ENCODE results near the gene LINGO1.

The LINGO1 gene

GRCh38 chr15:77631745-77632533, 773 bp downstream of the LINGO1 start:
- no peak for DNase-seq (ENCODE audit: low read depth)

DNA sequence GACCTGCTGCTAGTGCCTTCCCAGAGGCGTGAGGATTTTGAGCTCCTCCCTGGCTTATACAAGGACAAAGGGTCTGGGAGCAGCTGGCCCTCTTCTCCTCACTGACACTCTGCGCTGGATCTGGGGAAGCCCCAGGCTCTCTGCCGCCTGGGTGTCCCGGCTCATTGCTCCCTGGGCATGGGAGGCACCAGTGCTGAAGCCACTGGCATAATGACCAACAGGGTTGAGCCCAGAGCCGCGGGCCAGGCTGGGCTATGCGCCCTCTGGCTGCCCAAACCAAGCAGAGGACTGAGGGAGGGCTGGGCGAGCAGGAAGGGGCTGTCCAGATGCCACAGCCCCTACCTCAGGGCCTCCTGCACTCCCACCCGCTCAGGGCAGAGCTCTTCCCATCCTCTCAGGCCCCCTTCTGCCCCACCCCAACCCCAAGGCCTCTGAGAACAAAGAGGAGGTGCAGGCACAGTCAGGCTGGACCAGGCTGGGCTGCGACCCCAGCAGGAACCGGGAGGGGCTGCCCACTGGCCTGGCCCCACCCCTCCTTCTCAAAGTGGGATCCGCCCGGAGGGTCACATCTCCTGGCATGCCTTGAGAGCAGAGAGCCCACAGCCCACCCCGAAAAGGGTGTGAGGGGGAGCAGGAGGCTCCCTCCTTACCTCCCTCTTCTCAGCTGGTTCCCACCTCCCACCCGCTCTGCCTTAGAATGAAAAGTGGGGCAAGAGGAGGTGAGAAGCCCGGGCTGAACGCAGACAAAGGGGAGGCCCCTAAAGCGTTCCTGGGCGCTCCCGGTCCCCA, 1.6 kb downstream of the LINGO1 start:
- DNase-seq (ENCODE audit: low read depth), result no peak

- DNase-seq (ENCODE audit: low read depth), result no peak
Observed at GRCh38 chr15:77630056-77630455, 2.7 kb downstream of the LINGO1 start.

DNA sequence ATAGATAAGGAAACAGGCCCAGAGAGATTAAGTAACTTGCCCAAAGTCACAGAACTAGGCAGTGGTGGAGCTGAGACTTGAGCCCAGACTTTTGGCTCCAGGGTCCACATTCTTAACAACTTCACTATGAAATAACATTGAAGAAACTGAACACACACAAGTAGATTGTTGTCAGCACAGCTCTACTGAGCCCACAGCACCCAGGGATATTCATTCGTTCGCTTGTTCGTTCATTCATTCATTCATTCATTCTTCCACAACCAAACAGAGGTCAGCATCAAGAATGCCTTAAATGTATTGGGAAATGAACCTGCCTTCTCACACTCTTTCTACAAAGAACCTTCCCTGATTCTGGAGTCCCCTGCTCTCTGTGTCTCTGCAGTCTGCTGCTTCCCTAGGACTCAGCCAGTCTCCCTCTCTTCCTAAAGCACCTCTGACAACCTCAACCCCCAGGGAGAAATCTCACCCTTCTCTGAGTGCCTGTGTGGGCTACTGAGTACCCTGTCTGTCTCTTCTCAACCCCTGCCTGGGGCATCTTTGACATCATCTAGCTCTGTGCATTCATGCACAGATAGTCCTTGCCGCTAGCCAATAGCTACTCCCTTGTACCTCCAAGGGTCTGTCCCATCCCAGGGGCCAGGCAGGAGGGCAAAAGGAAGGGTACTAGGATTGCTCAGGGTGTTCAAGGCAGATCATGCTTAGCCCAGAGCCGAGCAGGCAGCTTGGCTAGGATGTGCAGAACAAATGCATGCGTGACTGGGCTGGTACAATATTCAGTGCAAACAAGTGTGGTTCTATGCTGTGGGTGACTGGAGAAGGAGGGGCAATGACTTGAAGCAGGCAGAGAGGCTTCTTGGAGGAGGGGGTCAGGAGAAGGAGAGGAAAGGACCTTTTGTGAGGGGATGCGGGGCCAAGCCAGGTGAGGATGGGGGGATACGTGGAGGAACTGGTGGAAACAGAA, 3.4 kb downstream of the LINGO1 start:
- DNase-seq (ENCODE audit: low read depth), result no peak

DNA sequence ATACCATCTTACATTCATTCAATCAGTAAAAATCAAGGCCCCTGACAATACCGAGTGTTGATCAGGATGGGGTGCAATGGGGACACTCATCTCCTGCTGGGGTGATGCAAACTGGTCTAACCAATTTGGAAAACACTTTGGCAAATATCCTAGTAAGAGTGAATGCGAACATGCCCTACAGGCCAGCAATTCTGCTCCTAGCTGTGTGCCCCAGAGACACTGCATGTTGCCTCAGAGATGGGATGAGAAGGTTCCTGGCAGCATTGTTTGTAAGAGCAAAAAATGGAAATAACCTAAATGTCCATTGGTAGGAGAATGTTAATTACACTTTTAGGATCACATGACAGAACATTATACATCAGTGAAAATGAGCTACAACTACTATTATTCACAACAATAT, 4.7 kb downstream of the LINGO1 start:
- DNase-seq (ENCODE audit: low read depth), result no peak

- DNase-seq (ENCODE audit: low read depth), result no peak
Observed at GRCh38 chr15:77627581-77627980, 5.1 kb downstream of the LINGO1 start.

- DNase-seq (ENCODE audit: low read depth), result no peak
Observed at GRCh38 chr15:77627067-77627466, 5.6 kb downstream of the LINGO1 start.

DNA sequence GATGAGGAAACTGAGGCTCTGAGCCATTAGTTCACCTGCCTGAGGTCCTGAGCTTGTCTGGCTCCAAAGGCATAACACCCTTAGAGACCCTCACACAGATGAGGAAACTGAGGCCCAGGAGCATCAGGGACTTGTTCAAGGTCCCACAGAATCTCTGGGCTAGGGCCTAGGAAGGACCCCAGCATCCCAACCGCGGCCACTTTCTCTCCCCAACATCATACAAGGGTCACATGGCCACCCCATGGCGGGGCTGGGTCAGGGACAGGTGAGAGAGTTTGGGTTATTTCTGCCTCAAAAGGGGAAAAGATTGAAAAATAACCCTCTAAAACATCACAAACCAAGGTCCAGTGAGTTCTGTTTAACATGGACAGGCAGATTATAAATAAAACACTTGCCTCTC, 6.7 kb downstream of the LINGO1 start:
- DNase-seq (ENCODE audit: low read depth), result no peak

DNA sequence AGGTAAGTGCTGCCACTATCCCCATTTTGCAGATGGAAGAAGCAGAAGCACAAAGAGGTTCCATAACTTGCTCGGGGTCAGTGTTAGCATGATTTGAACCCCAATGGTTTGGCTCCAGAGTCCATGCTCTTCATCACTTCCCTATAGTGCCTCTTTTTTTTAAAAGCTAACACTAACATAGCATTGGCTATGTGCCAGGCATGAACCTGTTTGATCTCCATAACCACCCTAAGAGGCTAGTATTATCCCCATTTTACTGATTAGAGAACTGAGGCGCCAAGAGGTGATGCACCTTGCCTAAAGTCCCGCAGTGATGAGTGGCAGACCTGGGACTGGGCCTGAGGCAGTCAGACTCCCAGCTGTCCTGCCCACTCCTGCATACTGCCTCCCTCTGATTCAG, 7.3 kb downstream of the LINGO1 start:
- no peak for DNase-seq (ENCODE audit: low read depth)

GRCh38 chr15:77624868-77625267, 7.8 kb downstream of the LINGO1 start:
- no peak for DNase-seq (ENCODE audit: low read depth)

GRCh38 chr15:77623755-77624524, 8.8 kb downstream of the LINGO1 start:
- DNase-seq (ENCODE audit: low read depth), result no peak

DNA sequence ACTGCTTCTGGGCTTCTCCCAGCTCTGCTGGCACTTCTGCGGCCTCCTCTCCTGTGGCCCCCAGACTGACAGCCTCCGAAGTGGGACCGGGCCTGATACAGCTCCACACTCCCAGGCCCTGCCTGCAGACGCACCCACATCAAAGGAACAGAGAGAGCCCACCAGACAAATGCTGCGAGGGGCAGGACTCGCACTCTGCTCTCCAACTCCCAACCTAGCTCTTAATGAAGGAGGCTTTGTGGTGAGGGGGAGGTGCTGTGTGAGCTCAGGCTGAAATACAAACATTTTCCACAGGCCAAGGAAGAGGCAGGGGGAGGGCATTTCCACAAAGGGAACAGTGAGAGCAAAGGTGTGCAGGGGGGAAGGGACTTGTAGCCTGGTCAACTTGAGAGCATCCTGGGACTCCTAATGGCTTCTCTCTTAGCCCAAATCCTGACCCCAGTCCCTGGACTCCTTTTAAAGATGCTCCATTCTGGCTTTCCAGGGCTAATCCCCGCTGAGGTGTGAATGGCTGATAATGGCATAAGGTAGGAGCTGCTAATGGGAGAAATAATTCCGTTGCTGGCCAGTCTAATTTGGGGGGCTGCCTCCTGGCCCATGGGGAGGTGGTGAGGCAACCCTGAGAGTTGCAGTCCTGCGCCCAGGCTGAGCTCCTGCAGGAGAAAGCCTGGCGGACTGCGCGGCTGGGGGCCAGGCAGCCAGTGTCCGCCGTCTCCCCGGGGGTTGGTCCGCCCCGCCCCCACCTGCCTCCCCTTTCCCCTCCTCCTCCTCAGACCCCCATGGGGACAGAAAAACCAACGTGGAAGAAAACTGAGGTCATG, 9.6 kb downstream of the LINGO1 start:
- no peak for DNase-seq (ENCODE audit: low read depth)

GRCh38 chr15:77622209-77622933, 10.3 kb downstream of the LINGO1 start:
- DNase-seq (ENCODE audit: low read depth), result no peak

DNA sequence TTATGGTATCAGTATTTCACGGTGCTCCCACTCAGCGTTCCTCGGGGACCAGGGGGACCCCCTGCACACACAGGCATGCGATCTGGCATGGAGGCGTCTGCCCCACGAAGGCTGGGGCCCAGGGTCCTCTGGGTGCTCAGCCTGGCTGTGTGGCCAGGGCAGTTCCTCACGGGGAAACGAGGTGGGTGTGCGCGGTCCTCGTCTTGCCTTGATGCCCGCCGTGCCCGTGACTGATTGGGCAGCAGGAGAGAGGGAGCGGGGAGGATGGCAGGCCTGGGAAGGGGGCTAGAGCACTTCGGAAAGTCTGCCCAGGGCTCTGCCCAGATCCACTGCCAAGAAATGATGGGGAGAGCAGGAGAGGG, 10.9 kb downstream of the LINGO1 start:
- no peak for DNase-seq (ENCODE audit: low read depth)

- DNase-seq (ENCODE audit: low read depth), result no peak
Observed at GRCh38 chr15:77620960-77621647, 11.6 kb downstream of the LINGO1 start.

DNA sequence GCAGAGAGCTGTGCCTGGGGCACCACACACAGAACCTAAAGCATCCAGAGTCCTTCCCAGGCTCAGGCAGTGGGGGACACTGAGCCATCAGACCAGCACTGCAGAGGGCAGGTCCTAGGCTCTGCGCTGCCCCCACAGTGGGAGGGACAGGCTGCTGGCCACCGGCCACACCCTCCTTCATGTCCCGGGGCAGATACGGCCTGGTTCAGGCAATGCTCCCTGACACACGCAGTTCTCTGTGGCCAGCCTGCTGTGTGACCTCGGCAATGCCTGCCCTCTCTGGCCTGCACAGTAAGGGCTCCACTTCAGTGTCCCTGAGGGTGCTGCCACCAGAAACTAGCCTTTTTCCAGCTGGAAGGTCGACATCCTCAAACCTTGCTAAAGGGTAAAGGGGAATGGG, 12.4 kb downstream of the LINGO1 start:
- no peak for DNase-seq (ENCODE audit: low read depth)

DNA sequence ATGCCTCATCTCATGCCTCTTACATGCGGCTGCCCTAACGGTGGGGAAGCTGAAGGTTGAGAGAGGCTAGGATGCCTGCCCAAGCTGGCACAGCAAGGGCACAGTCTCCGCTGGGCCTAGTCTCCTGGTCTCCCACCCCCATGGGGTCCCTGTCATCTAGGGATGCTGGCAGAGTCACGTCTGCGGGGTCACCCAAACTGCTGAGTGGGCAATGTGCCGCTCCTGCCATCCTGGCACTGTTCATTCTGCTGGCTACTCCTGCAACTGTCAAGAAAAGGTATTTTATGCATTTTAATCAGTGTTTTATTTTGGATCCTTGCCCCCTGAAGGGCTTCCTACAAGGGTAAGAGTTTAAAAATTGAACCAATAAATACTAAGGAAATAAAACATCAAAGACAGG, 12.8 kb downstream of the LINGO1 start:
- DNase-seq (ENCODE audit: low read depth), result no peak

- no peak for DNase-seq (ENCODE audit: low read depth)
Observed at GRCh38 chr15:77617476-77618230, 15.1 kb downstream of the LINGO1 start.

- no peak for DNase-seq (ENCODE audit: low read depth)
Observed at GRCh38 chr15:77616072-77616471, 16.6 kb downstream of the LINGO1 start.
